HG02884 (cell line): ENCODE data around the gene TKTL1.

Experiments used
- ATAC-seq: cut with Tn5 transposase; IDR thresholded peaks from one replicate; pipeline ENCODE4 v1.9.1; 2021; ENCODE audit warnings: mild to moderate bottlenecking, moderate library complexity; ENCODE audit not compliant: unreplicated experiment

The TKTL1 gene

DNA sequence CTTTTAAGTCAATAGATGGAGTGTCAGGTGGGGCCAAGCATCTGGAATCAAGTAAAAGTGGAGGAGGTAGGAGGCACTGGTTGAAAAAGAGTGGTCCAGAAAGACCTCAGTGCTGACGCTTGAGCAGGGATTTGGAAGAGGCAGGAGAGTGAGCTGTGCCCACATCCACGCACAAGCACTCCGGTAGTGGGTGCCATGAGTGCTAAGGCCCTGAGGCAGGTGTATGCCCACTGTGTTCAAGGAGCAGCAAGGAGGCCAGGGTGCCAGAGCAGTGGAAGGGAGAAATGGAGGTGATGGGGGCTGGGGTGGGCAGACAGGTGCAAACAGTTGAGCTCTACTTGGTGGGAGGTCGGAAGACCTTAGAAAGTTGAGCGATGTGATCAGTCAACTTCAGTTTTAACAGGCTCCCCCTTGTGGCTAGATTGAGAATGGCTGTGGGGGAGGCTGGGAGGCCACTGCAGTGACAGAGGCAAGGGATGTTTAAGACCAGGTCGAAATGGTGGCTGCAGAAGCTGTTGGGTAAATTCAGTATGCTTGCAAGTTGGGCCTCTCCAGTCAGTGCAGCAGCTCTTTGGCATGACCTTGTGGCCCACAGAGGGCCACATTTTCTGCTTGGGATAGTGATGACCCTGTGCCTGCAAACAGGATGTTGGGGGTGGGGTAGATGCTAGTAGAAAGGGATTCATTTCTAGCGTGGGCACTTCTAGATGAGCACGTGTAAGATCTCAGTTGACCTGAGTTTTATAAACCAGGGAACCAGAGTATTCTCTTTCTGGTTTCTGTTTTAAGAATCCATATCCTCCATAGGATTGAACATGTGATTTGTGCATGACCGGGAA is 12.7 kb downstream of the TKTL1 start:
- no peak for ATAC-seq

GRCh38 chrX:154309041-154309775 is 13.6 kb downstream of the TKTL1 start:
- no peak for ATAC-seq

DNA sequence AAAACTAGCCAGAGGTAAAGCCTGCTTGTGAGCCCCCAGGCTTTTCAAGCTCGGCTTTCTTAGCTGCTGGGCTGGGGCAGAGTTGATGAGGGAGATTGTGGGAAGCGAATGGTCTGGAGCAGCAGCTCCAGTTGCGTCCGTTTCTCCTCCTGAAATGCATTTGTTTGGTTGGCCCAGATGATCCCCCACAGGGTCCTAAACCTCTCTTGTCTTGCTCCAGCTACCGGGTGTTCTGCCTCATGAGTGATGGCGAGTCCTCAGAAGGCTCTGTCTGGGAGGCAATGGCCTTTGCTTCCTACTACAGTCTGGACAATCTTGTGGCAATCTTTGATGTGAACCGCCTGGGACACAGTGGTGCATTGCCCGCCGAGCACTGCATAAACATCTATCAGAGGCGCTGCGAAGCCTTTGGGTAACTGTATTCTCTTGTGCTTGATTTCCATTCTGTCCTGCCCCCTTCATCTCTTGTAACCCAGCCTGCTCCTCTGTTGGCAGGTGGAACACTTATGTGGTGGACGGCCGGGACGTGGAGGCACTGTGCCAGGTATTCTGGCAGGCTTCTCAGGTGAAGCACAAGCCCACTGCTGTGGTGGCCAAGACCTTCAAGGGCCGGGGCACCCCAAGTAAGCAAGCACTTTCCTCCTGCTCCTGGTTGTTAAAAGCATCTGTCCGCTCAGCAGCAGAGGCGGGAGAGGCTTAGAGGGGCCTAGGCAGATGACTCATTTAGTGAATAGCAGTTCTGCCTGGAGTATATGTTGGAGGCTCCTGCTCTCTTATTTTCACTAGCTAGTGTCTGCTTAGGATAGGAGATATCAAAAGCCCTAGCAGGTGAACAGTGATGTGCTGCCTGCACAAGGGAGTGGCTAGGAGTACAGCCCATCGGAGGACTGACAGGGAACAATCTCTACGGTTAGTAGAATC is 15.3 kb downstream of the TKTL1 start:
- no peak for ATAC-seq

- ATAC-seq, result no peak
These were observed 16.5 kb downstream of the TKTL1 start for GRCh38 chrX:154312116-154312515.

DNA sequence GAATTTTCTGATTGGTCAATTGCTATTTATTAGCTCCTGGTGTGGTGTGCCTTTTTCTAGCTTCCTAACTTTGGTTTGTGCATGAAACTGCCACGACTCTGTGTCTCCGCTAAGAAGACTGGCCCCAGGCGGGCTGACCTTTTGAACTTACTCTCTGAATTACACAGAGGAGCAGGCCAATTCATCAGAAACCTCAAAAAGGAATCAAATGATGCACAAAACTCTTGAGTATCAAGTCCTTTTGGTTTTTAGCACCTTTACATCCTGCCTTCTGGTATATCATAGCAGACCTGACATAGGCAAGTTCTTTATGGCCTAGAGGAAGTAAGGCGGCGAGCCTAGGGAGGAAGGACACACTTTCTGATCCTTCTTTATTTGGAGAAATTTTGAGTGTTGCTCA is 17.6 kb downstream of the TKTL1 start:
- no peak for ATAC-seq

DNA sequence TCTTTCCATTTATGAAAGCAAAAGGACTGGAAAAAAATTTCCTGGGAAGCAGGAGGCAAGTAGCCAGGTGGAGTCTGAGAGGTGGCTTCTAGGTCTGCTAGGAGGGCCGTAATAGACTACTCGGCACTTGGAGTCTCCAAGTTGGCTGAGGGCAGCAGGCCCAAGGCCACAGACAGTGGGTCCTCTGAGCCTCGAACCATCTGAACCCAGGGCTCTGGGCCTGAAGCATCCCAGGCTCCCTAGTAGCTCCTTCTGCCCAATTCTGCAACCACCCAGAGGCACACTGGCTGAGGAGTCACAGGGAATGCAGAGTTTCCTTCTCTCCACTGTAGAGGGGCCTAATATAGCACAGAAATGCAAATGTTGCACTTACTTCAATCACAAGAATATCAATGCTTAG is 19.8 kb downstream of the TKTL1 start:
- ATAC-seq, result no peak

DNA sequence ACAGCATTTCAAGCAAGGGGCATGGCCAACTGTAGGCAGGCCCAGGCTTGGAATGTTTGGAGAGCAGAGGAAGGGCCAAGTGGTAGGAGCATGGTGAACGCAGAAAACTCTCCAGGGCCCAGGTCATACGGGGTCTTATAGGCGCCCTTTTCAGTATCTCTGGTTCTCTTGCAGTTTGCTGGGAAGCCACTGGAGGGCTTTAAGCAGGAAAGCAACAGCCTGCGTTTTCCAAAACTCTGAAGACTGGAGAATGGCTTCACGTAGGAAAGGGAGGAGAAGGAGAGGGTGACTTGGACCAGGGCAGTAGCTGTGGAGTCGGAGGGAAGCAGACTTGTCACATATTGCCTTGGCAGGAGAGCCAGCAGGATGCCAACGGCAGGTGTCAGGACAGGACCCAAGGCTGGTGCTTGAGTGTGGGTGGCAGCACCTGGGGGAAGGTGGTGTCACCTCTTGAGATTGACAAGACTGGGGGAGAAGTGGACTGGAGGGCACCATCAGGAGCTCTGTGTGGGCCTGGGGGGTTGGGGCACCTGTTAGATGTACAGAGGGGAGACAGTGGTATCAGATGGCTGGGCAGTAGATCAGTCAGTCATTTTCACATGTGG is 21.9 kb downstream of the TKTL1 start:
- ATAC-seq, result no peak

DNA sequence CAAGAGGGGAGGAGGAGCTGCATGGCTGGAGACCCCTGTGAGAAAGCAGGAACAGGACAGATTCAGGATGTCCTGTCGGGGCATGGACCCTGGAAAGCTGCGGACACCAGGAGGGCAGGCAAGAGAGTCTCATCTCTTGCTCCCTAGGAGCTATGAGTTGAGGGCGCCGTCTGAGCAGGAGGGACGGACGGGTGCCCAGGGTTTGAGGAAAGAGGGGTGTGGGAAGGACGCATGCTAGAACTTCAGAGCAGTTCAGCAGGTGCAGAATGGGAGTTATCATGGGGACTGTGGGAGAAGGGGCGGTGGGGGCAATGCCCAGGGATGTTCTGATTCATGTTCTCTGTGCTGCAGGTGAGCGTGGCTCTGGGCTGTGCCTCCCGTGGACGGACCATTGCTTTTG is 24.8 kb downstream of the TKTL1 start:
- ATAC-seq, result no peak

DNA sequence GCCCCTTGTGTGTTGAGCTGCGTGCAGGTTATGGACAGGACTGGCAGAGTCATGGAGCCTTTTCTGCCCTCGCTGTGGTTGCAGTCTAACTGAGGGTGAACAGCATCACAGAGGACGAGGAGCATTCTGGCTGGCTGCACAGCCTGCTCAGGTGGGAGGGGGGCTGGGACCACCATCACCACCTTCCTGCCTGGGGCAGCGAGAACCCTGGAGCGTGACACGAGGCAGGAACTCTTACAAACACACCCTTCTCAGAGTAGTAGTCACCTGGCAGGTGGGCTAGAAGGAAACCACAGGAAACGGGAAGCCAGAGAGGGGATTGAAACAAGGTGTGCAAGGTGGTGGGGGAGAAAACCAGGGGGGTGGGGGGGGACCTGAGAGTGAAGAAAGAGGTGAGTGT is 25.6 kb downstream of the TKTL1 start:
- ATAC-seq, result no peak

- no peak for ATAC-seq
These were observed 26.0 kb downstream of the TKTL1 start for GRCh38 chrX:154321594-154321993.

DNA sequence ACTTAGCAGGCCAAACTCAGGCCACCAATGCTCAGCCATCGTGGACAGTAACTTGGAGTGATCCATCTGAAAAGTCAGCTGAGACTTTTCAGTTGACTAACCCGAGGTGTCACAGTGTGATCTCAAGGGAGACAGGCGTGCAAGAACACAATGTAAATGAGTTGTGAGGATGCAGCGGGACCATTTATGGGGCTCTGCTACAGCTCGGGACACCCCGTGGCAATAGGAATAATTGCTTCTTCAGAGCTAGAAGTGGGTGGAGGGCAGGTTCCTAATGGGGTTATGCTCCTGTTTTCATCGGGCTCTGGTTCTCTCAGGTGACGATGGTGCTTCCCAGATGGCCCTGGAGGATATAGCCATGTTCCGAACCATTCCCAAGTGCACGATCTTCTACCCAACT is 27.3 kb downstream of the TKTL1 start:
- ATAC-seq, result no peak

DNA sequence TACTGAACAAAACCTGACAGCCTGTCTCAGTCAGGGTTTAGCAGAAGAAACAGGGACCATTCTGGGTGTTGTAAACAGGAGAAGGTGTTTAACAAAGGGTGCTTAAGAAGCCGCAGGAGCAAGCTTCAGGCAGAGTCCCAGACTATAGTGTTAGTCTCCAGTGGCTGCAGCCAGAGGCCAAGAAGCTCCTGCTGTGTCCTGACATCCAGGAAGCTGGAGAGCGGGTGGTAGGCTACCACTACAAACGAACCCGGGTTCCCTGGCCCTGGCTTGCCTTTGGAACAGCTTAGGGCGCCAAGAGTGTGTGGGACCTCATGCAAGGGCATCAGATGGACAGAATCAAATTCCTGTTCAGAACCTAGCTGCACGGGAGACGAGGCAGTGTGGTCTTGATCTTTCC is 27.9 kb downstream of the TKTL1 start:
- no peak for ATAC-seq

DNA sequence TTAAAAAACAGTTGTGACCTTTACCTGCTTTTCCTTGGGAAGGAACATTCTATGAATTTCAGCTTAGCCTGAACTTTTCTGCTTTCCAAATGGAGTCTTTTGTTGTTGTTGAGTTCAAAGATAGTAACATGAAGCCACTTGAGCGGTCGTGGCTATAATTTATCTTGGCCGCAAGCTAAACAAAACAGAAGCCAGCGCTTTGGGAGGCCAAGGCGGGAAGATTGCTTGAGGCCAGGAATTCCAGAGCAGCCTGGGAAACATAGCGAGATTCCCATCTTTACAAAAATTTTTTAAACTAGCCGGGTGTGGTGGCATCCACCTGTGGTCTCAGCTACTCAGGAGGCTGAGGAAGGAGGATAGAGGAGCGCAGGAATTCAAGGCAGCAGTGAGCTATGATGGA is 29.9 kb downstream of the TKTL1 start:
- ATAC-seq, result no peak

DNA sequence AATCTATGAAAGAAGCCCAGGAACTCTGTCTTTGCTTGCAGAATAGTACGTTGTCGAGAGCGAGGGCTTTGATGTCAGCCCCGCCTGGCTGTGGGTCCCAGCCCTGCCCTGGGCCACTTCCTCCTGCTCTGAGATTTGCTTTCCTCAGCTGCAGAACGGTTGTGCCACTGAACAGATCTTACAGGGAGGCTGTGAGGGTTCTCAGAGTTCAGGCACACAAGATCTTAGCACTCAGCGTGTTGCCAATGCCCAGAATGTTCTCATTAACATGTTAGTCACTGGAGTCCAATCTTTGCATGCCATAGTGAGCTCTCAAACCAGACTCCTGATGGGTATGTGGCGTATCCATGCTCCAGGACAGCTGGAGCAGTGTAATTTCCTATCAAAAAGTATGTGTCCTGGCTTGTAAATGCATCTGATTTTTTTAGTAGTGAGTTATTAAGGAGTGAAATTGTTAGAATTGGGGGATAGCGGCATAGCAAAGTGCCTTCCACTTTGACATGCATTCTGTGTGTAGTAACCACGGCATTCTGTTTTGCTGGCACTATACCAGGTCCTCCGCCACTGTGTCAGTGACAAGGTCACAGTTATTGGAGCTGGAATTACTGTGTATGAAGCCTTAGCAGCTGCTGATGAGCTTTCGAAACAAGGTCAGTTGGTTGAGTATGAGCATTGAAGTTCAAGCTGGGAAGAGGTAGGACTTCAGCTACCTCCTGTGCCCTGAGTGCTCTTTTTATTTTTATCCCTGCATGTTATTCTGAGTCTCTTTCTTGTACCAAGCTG is 31.6 kb downstream of the TKTL1 start:
- no peak for ATAC-seq

DNA sequence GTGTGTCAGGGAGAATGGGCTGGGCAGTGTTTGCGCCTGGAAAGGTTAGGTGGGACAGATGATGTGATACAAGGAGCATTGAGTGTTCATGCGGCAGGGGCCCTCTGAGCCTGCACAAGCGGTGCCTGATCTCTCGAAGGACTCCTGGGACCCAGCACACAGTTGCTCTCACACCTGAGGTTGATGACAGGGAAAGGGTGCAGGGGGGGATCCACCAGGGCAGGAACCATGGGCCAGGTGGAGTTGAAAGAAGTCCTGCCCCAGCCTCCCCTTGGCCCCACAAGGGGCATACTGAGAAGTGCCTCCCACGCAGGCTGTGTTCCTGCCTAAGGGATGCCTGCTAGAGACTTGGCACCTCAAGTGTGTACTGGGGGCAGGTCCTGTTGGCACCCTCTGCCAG is 33.1 kb downstream of the TKTL1 start:
- no peak for ATAC-seq

- no peak for ATAC-seq
These were observed 33.7 kb downstream of the TKTL1 start for GRCh38 chrX:154329294-154329693.

GRCh38 chrX:154332561-154332960 is 37.0 kb downstream of the TKTL1 start:
- no peak for ATAC-seq

DNA sequence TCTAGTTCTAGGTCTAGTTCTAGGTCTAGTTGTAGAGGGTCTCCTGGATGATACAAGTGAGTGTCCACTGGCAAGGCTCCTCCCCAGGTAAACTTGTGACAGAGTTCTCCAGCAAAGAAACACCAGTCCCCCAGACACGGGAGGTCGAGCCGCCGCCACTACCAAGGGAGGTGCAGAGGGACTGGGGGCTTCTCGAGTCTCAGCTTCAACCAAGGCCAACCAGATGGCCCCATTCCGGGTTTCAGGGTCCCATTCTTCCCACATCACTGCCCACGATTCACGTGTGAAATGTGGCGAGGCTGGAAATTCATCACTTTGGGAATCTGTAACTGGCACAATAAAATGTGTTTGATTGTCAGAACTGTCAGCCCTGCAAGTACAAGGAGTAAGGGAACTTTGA is 37.5 kb downstream of the TKTL1 start:
- ATAC-seq, result no peak

GRCh38 chrX:154333837-154334271 is 38.3 kb downstream of the TKTL1 start:
- ATAC-seq, result no peak

- no peak for ATAC-seq
These were observed 38.9 kb downstream of the TKTL1 start for GRCh38 chrX:154334496-154334895.
